ENCODE data around the gene SPAG16.

GRCh38 chr2:213847316-213847715 lies 563.1 kb downstream of the SPAG16 start:
- TF ChIP-seq, protein P1, sequence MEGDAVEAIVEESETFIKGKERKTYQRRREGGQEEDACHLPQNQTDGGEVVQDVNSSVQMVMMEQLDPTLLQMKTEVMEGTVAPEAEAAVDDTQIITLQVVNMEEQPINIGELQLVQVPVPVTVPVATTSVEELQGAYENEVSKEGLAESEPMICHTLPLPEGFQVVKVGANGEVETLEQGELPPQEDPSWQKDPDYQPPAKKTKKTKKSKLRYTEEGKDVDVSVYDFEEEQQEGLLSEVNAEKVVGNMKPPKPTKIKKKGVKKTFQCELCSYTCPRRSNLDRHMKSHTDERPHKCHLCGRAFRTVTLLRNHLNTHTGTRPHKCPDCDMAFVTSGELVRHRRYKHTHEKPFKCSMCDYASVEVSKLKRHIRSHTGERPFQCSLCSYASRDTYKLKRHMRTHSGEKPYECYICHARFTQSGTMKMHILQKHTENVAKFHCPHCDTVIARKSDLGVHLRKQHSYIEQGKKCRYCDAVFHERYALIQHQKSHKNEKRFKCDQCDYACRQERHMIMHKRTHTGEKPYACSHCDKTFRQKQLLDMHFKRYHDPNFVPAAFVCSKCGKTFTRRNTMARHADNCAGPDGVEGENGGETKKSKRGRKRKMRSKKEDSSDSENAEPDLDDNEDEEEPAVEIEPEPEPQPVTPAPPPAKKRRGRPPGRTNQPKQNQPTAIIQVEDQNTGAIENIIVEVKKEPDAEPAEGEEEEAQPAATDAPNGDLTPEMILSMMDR (conservative IDR thresholded peaks at IDR 0.05; ENCODE audit: low read depth, low read length) = no peak
- TF ChIP-seq EZH2 (IDR thresholded peaks at IDR 0.05; ENCODE audit: low read length, unreplicated experiment) = no peak
